GM13976 (cell line): ENCODE measurements around the gene FUT1.

Experiments
- DNase-seq: peaks from one replicate; pipeline ENCODE4 v3.0.0; 2012; ENCODE audit warnings: low spot score
- CTCF ChIP-seq: IDR thresholded peaks from 2 replicates; pipeline ENCODE4 v1.5.1; 2012; ENCODE audit warnings: borderline replicate concordance, mild to moderate bottlenecking; ENCODE audit not compliant: insufficient read depth; ENCODE audit errors: extremely low read depth, missing control alignments, control extremely low read depth
- in situ Hi-C: fragments of 300-500 bp; cut with MboI; formaldehyde crosslinking; loops from one replicate; pipeline ENCODE4 v1.12.0; 2022; ENCODE audit warnings: low sequenced_read_pairs, mixed read lengths, inconsistent platforms; ENCODE audit not compliant: unreplicated experiment

FUT1 gene

GRCh38 chr19:48752496-48753365, at the start of gene FUT1:
Gene FUT1 (minus strand): TSS chr19:48752641. CDS start chr19:48751281, 1,360 bp downstream.
- no peak for TF ChIP-seq CTCF
- in situ Hi-C loops: no loop called here
- peak; percentile 52 for DNase-seq

- no peak for TF ChIP-seq CTCF
- no peak for DNase-seq
- in situ Hi-C loops: no loop called here
Measured at GRCh38 chr19:48799358-48800300, 47.2 kb upstream of the FUT1 start.

GRCh38 chr19:48798937-48799336, 46.5 kb upstream of the FUT1 start:
- in situ Hi-C loops: no loop called here
- no peak for TF ChIP-seq CTCF
- peak; percentile 28 for DNase-seq

- in situ Hi-C loops: no loop called here
- TF ChIP-seq CTCF: no peak
- DNase-seq: no peak
Measured at GRCh38 chr19:48797103-48797502, 44.7 kb upstream of the FUT1 start.

GRCh38 chr19:48796298-48797083, 44.0 kb upstream of the FUT1 start:
- peak; percentile 19 for DNase-seq
- TF ChIP-seq CTCF: no peak
- in situ Hi-C loops: no loop called here

GRCh38 chr19:48795685-48796070, 43.2 kb upstream of the FUT1 start:
- no peak for TF ChIP-seq CTCF
- in situ Hi-C loops: no loop called here
- peak; percentile 34 for DNase-seq
